ENCODE measurements around the gene DRD4. TPM values are rescaled to one million over a fixed set of nuclear protein-coding genes. Genes with fewer than 3 reads are reported as not detected.

Gene DRD4
- polyA plus RNA-seq, 1 donor (not counting 4 experiments of a cell fraction or from before 2014, with no cell fraction given): not detected

DNA sequence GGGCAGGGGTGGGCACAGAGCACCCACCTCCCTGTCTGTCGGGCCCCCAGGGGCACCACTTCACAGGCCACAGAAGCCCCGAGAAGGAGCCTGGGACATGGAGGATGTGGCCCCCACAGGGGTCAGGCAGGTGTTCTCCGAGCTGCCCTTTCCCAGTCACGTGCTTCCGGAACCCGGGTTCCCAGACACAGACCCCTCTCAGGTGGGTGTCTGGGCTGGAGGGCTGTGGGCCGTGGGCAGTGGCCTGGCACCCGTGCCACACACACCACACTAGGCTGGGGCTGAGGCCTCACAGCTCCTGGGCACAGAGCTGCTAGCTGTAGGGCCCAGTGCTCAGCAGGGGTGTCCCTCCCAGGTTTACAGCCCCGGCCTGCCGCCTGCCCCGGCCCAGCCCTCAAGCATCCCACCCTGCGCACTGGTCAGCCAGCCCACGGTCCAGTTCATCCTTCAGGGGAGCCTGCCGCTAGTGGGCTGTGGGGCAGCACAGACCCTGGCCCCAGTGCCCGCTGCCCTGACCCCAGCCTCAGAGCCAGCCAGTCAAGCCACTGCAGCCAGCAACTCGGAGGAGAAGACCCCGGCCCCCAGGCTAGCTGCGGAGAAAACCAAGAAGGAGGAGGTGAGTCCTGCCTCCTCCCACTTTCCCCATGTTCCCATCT, 26.8 kb upstream of the DRD4 start:
- Histone ChIP-seq H3K79me2 (ENCODE audit: control insufficient read depth, insufficient read depth, low read length) (peaks cover under 1% of the 10 kb centered on the region), H3K9me3 (ENCODE audit: control insufficient read depth, low read depth, low read length) (no peaks in the 10 kb centered on the region), H3K9ac (ENCODE audit: control insufficient read depth, extremely low read depth, insufficient read depth, low read length) (no peak overlapping the region), H3K27ac (ENCODE audit: control insufficient read depth, insufficient read depth, low read length) (no peak overlapping the region), H3K4me2 (ENCODE audit: control insufficient read depth, extremely low read depth, insufficient read depth, low read depth, low read length) (no peak overlapping the region), H2AFZ (ENCODE audit: control insufficient read depth, low read length) (no peak overlapping the region), H3K4me3 (ENCODE audit: control insufficient read depth in 2 of 3, extremely low read depth in 1 of 3, insufficient read depth in 2 of 3, low read depth in 1 of 3, low read length in 3 of 3) (no peak overlapping the region), H3K27me3 (ENCODE audit: control insufficient read depth, extremely low read depth, insufficient read depth, low read length) (no peaks in the 10 kb centered on the region), H3K9me1 (ENCODE audit: control insufficient read depth, extremely low read depth, insufficient read depth, low read length) (no peaks in the 10 kb centered on the region), H3K4me1 (ENCODE audit: control insufficient read depth, extremely low read depth, insufficient read depth, low read length) (peaks cover 35% of the 10 kb centered on the region), H4K20me1 (ENCODE audit: control insufficient read depth, extremely low read depth, insufficient read depth, low read length) (peaks cover 15% of the 10 kb centered on the region), H3K36me3 (ENCODE audit: control insufficient read depth in 2 of 2, extremely low read depth in 1 of 2, insufficient read depth in 2 of 2, low read length in 2 of 2) (peaks cover 50 to 60% of the 10 kb centered on the region in 2 experiments)
- dilution Hi-C loops (cut with MboI; ENCODE audit: extremely low pct_ligation_motif_present, low sequenced_read_pairs): no loop called here
- TF ChIP-seq, protein P1, sequence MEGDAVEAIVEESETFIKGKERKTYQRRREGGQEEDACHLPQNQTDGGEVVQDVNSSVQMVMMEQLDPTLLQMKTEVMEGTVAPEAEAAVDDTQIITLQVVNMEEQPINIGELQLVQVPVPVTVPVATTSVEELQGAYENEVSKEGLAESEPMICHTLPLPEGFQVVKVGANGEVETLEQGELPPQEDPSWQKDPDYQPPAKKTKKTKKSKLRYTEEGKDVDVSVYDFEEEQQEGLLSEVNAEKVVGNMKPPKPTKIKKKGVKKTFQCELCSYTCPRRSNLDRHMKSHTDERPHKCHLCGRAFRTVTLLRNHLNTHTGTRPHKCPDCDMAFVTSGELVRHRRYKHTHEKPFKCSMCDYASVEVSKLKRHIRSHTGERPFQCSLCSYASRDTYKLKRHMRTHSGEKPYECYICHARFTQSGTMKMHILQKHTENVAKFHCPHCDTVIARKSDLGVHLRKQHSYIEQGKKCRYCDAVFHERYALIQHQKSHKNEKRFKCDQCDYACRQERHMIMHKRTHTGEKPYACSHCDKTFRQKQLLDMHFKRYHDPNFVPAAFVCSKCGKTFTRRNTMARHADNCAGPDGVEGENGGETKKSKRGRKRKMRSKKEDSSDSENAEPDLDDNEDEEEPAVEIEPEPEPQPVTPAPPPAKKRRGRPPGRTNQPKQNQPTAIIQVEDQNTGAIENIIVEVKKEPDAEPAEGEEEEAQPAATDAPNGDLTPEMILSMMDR (optimal IDR thresholded peaks at IDR 0.05 in 1 of 3, IDR thresholded peaks at IDR 0.05 in 1 of 3, conservative IDR thresholded peaks at IDR 0.05 in 1 of 3; ENCODE audit: extremely low read depth in 1 of 3, insufficient read depth in 2 of 3, low read length in 3 of 3): no peak
- TF ChIP-seq EZH2 (IDR thresholded peaks at IDR 0.05; ENCODE audit: low read length): no peak
- DNase-seq (ENCODE audit: low read depth, low spot score) (no peak), FAIRE-seq (no peak)

DNA sequence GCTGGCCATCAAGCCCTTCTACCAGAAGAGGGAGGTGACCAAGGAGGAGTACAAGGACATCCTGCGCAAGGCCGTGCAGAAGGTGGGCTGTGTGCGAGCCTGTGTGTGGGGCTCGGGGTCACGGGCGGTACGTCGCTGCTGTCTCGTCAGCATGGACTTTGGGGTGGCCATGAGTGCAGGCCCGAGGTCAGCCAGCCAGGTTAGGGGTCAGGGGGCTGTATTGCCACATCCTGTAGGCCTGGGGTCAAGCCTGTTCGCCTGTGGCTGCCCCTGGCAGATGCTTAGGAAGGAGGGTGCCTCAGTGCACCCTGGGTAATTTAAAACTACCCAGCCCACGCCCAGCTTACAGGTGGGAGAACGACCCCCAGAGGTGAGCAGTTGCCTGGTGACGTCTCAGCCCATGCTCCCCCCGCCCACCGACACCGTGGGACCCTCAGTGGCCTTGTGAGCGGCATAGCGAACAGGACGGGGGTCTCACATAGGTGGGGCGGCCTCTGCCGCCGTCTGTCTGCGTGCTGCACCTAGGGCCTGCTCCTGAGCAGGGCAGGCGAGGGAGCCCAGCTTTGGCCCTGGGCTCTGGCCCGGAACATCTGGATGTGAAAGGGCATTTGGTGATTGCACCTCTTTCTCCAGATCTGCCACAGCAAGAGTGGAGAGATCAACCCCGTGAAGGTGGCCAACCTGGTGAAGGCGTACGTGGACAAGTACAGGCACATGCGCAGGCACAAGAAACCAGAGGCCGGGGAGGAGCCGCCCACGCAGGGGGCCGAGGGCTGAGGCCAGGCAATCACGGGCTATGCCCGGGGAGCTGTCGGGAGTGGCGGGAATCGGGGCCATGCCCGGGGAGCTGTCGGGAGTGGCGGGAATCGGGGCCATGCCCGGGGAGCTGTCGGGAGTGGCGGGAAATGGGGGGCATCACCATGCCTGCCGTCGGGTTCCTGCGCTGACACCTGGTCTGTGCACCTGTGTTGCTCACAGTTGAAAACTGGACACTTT, 25.8 kb upstream of the DRD4 start:
- H4K20me1 ChIP-seq (ENCODE audit: control insufficient read depth, extremely low read depth, insufficient read depth, low read length): peaks cover 15% of the 10 kb centered on the region
- dilution Hi-C loops (cut with MboI; ENCODE audit: extremely low pct_ligation_motif_present, low sequenced_read_pairs): no loop called here
- no peaks in the 10 kb centered on the region for H3K9me1 ChIP-seq (ENCODE audit: control insufficient read depth, extremely low read depth, insufficient read depth, low read length)
- no peaks in the 10 kb centered on the region for H3K9me3 ChIP-seq (ENCODE audit: control insufficient read depth, low read depth, low read length)
- peaks cover 2% of the 10 kb centered on the region for H3K79me2 ChIP-seq (ENCODE audit: control insufficient read depth, insufficient read depth, low read length)
- H3K4me3 ChIP-seq (ENCODE audit: control insufficient read depth in 2 of 3, extremely low read depth in 1 of 3, insufficient read depth in 2 of 3, low read depth in 1 of 3, low read length in 3 of 3): no peak overlapping the region
- H3K36me3 ChIP-seq (ENCODE audit: control insufficient read depth in 2 of 2, extremely low read depth in 1 of 2, insufficient read depth in 2 of 2, low read length in 2 of 2): peaks cover 46 to 52% of the 10 kb centered on the region in 2 experiments
- peaks cover 29% of the 10 kb centered on the region for H3K4me1 ChIP-seq (ENCODE audit: control insufficient read depth, extremely low read depth, insufficient read depth, low read length)
- H3K27ac ChIP-seq (ENCODE audit: control insufficient read depth, insufficient read depth, low read length): no peak overlapping the region
- H3K4me2 ChIP-seq (ENCODE audit: control insufficient read depth, extremely low read depth, insufficient read depth, low read depth, low read length): no peak overlapping the region
- no peak for DNase-seq (ENCODE audit: low read depth, low spot score)
- no peak for TF ChIP-seq EZH2 (IDR thresholded peaks at IDR 0.05; ENCODE audit: low read length)
- TF ChIP-seq, protein P1 (optimal IDR thresholded peaks at IDR 0.05 in 1 of 3, IDR thresholded peaks at IDR 0.05 in 1 of 3, conservative IDR thresholded peaks at IDR 0.05 in 1 of 3; ENCODE audit: extremely low read depth in 1 of 3, insufficient read depth in 2 of 3, low read length in 3 of 3): no peak
- H2AFZ ChIP-seq (ENCODE audit: control insufficient read depth, low read length): no peak overlapping the region
- no peak overlapping the region for H3K9ac ChIP-seq (ENCODE audit: control insufficient read depth, extremely low read depth, insufficient read depth, low read length)
- H3K27me3 ChIP-seq (ENCODE audit: control insufficient read depth, extremely low read depth, insufficient read depth, low read length): no peaks in the 10 kb centered on the region
- FAIRE-seq: no peak
